Endodermal cell (in vitro differentiated cells): ENCODE data around the gene CDK1. TPM values are rescaled to one million over a fixed set of nuclear protein-coding genes. Genes with fewer than 3 reads are reported as not detected.

Experiments used
- DNase-seq: peaks from one replicate; pipeline ENCODE4 v3.0.0-alpha.2; 2017
- H3K27ac ChIP-seq: 2 replicates; pipeline ENCODE4 v1.5.1; 2013; ENCODE audit warnings: mild to moderate bottlenecking, low read depth, low read length, moderate library complexity
- H3K27me3 ChIP-seq: 2 replicates; pipeline ENCODE4 v1.6.1; 2013; ENCODE audit warnings: mild to moderate bottlenecking, low read length, moderate library complexity; ENCODE audit not compliant: insufficient read depth, control insufficient read depth, poor library complexity, severe bottlenecking
- H3K36me3 ChIP-seq: 2 replicates; pipeline ENCODE4 v1.7.0; 2013; ENCODE audit warnings: mild to moderate bottlenecking, low read length, moderate library complexity; ENCODE audit not compliant: control insufficient read depth, insufficient read depth
- H3K4me1 ChIP-seq: one replicate; pipeline ENCODE4 v1.7.0; 2013; ENCODE audit warnings: low read length; ENCODE audit not compliant: control insufficient read depth, insufficient read depth
- H3K4me3 ChIP-seq: 2 replicates; pipeline ENCODE4 v1.5.1; 2013; ENCODE audit warnings: mild to moderate bottlenecking, low read length, moderate library complexity
- H3K9ac ChIP-seq: 2 replicates; pipeline ENCODE4 v1.6.1; 2013; ENCODE audit warnings: mild to moderate bottlenecking, low read length, moderate library complexity; ENCODE audit not compliant: poor library complexity, severe bottlenecking; ENCODE audit errors: extremely low read depth
- H3K9me3 ChIP-seq: 2 replicates; pipeline ENCODE4 v1.6.1; 2013; ENCODE audit warnings: mild to moderate bottlenecking, low read length, moderate library complexity; ENCODE audit not compliant: control insufficient read depth
- H3K27ac Mint-ChIP-seq: 2 replicates; pipeline ENCODE4 v1.8.0; 2020; ENCODE audit warnings: mixed read lengths
- H3K27me3 Mint-ChIP-seq: 2 replicates; pipeline ENCODE4 v1.8.0; 2021; ENCODE audit warnings: mild to moderate bottlenecking, mixed read lengths; ENCODE audit not compliant: insufficient read depth
- H3K36me3 Mint-ChIP-seq: 2 replicates; pipeline ENCODE4 v1.8.0; 2020; ENCODE audit warnings: low read depth, mixed read lengths
- H3K4me1 Mint-ChIP-seq: 2 replicates; pipeline ENCODE4 v1.8.0; 2020; ENCODE audit warnings: mixed read lengths
- H3K4me3 Mint-ChIP-seq: 2 replicates; pipeline ENCODE4 v1.8.0; 2020; ENCODE audit warnings: mild to moderate bottlenecking, moderate library complexity, mixed read lengths
- H3K9me3 Mint-ChIP-seq: 2 replicates; pipeline ENCODE4 v1.8.0; 2020; ENCODE audit warnings: mild to moderate bottlenecking, mixed read lengths
- CTCF ChIP-seq: fragments of 200-600 bp; sonication (generic); conservative IDR thresholded peaks from 2 replicates; pipeline ENCODE4 v1.5.0; 2021; ENCODE audit warnings: antibody characterized with exemption, mild to moderate bottlenecking
- WGBS, 2 experiments: methylation state at CpG; one replicate each; pipeline versions ENCODE4 v1.1.5 to v1.1.7; 2013; ENCODE audit warnings: missing lambda C conversion rate in 2 of 2, mixed read lengths in 1 of 2; ENCODE audit not compliant: insufficient coverage in 1 of 2, insufficient read length in 1 of 2; 5-methylcytosine and 5-hydroxymethylcytosine counted together
- total RNA-seq, 2 donors: library from RNA; stranded (reverse); fragmentation: NEBNext Ultra II Directional in 1 of 2; extraction: Animal tissue kit (Norgen Biotek cat#: 25700) in 1 of 2; gene quantifications; 2 replicates in 1 of 2; 3 replicates in 1 of 2; pipeline ENCODE4 v1.2.1, GENCODE V29; 2021

The CDK1 gene
- total RNA-seq, 2 donors from 2014 or later, result 78.3 to 145 TPM

DNA sequence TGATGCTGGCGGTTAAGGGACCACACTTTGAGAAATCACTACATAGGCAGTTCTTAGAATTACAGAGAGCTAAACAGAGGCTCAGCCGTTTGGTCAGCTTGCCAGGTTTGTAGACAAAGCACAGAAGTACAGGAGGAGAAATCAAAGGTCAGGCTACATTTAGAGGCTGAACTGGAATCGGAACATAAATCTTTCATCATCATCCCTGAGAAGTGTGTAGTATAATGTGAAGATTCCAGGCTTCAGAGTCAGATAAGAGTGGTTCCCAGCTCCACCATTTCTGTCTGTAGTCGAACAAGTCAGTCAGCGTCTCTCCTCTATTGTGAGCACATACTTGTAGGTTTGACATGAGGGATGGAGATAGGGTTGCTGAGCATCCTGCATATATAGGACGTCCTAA is 18.9 kb downstream of the CDK1 start:
- no peaks in the 10 kb centered on the region for H3K9me3 Mint-ChIP-seq
- TF ChIP-seq CTCF, result no peak
- H3K4me1 ChIP-seq, result no peaks in the 10 kb centered on the region
- H3K9me3 ChIP-seq, result no peaks in the 10 kb centered on the region
- no peak overlapping the region for H3K4me3 ChIP-seq
- no peak overlapping the region for H3K4me3 Mint-ChIP-seq
- WGBS, 2 experiments, result 71 to 80% methylated on average over 4 to 6 of the region's 6 CpGs
- H3K4me1 Mint-ChIP-seq, result peaks cover 2% of the 10 kb centered on the region
- H3K36me3 ChIP-seq, result peaks cover 59% of the 10 kb centered on the region
- no peak overlapping the region for H3K27ac ChIP-seq
- H3K9ac ChIP-seq, result no peak overlapping the region
- H3K27ac Mint-ChIP-seq, result no peak overlapping the region
- H3K27me3 Mint-ChIP-seq, result no peaks in the 10 kb centered on the region
- DNase-seq, result no peak
- H3K27me3 ChIP-seq, result no peaks in the 10 kb centered on the region
- peaks cover 35% of the 10 kb centered on the region for H3K36me3 Mint-ChIP-seq

DNA sequence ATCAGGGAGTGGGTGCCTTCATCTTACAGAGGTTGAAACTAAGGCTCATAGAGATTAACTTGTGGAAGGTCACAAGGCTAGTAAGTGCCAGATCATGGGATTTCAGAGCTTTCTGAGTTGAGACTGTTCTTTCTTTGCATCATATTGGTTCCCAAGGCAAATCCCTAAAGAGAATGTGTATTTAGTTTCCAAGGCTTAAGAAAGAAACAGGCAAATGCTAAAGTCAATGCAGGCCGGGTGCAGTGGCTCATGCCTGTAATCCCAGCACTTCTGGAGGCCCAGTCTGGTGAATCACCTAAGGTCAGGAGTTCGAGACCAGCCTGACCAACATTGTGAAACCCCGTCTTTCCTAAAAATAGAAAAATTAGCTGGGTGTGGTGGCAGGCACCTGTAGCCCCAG is 19.8 kb downstream of the CDK1 start:
- Mint-ChIP-seq H3K36me3 (peaks cover 28% of the 10 kb centered on the region), H3K4me1 (peaks cover 2% of the 10 kb centered on the region), H3K27me3 (no peaks in the 10 kb centered on the region), H3K27ac (no peak overlapping the region), H3K9me3 (no peaks in the 10 kb centered on the region), H3K4me3 (no peak overlapping the region)
- H3K9me3 ChIP-seq, result no peaks in the 10 kb centered on the region
- no peaks in the 10 kb centered on the region for H3K4me1 ChIP-seq
- TF ChIP-seq CTCF, result no peak
- 93 to 97% methylated on average over 3 of the region's 3 CpGs for WGBS, 2 experiments
- H3K36me3 ChIP-seq, result peaks cover 51% of the 10 kb centered on the region
- H3K4me3 ChIP-seq, result no peak overlapping the region
- H3K27ac ChIP-seq, result no peak overlapping the region
- DNase-seq, result no peak
- H3K27me3 ChIP-seq, result no peaks in the 10 kb centered on the region
- no peak overlapping the region for H3K9ac ChIP-seq

DNA sequence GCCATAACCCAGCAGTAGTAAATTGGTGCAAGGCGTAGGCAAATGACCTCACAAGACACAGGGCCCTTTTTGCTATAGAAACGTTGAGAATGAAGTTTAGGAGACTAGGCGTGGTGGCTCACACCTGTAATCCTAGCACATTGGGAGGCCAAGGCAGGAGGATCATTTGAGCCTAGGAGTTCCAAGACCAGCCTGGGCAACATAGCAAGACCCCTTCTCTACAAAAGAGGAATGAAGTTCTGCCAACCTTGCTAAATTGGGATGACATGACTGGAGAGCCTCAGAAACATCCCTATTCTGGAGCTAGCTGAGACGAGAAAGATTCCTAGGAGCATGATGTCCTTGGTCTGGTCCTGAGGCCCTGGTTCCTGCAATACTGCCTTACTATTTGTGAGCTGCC is 20.6 kb downstream of the CDK1 start:
- no peak for DNase-seq
- Histone ChIP-seq H3K36me3 (peaks cover 42% of the 10 kb centered on the region), H3K27ac (no peak overlapping the region), H3K9ac (no peak overlapping the region), H3K4me1 (no peaks in the 10 kb centered on the region), H3K27me3 (no peaks in the 10 kb centered on the region), H3K9me3 (no peaks in the 10 kb centered on the region), H3K4me3 (no peak overlapping the region)
- peaks cover 22% of the 10 kb centered on the region for H3K36me3 Mint-ChIP-seq
- H3K4me3 Mint-ChIP-seq, result no peak overlapping the region
- H3K9me3 Mint-ChIP-seq, result no peaks in the 10 kb centered on the region
- WGBS, 2 experiments, result 72 to 75% methylated on average over 4 of the region's 4 CpGs
- no peaks in the 10 kb centered on the region for H3K27me3 Mint-ChIP-seq
- H3K4me1 Mint-ChIP-seq, result peaks cover 2% of the 10 kb centered on the region
- no peak overlapping the region for H3K27ac Mint-ChIP-seq
- no peak for TF ChIP-seq CTCF
